IMR-90 (cell line): Measurements from ENCODE around the gene ME3.

Experiments
- CTCF ChIP-seq: conservative IDR thresholded peaks from 2 replicates; pipeline ENCODE4 v1.5.1; 2012; ENCODE audit warnings: mild to moderate bottlenecking, low read depth, low read length, improper control_type of control experiment
- MAZ ChIP-seq: IDR thresholded peaks from 2 replicates; pipeline ENCODE4 v1.6.1; 2012; ENCODE audit warnings: low read depth, mild to moderate bottlenecking, low read length, improper control_type of control experiment, moderate library complexity, borderline replicate concordance
- NFE2L2 ChIP-seq: fragments of 150-350 bp; IDR thresholded peaks from 2 replicates; pipeline ENCODE4 v1.6.1; 2016; ENCODE audit warnings: low read depth, mild to moderate bottlenecking, low read length
- POLR2A ChIP-seq: IDR thresholded peaks from 2 replicates; pipeline ENCODE4 v1.6.1; 2012; ENCODE audit warnings: mild to moderate bottlenecking, low read depth, low read length

GRCh38 chr11:86446924-86447285, 225.5 kb downstream of the ME3 start:
- TF ChIP-seq CTCF, result no peak
- no peak for TF ChIP-seq NFE2L2
- TF ChIP-seq MAZ, result no peak
- TF ChIP-seq POLR2A, result no peak
